WTC11 (cell line): ENCODE measurements around the gene TNIP1. TPM values are rescaled to one million over a fixed set of nuclear protein-coding genes. Genes with fewer than 3 reads are reported as not detected.

Source experiments
- ATAC-seq: fragments of 200-7000 bp; cut with Tn5 transposase; 2 replicates; pipeline ENCODE4 v1.10.0; 2021; ENCODE audit warnings: mild to moderate bottlenecking, moderate library complexity
- CTCF ChIA-PET: fragments of 300-600 bp; sonication (Branson Sonifier 250); formaldehyde crosslinking; loops from one replicate; lab custom pipeline; 2021; ENCODE audit warnings: antibody characterized with exemption; lab: Charles Lee
- POLR2A ChIA-PET: fragments of 350-600 bp; sonication (Branson Sonifier 250); formaldehyde crosslinking; loops from one replicate; lab custom pipeline; 2021; ENCODE audit warnings: antibody characterized with exemption; lab: Charles Lee
- DNase-seq: peaks from one replicate; pipeline ENCODE4 v3.0.0; 2021; ENCODE audit warnings: low spot score
- H3K27ac Mint-ChIP-seq: 2 replicates; pipeline ENCODE4 v1.8.0; 2021; ENCODE audit warnings: mixed read lengths
- H3K27me3 Mint-ChIP-seq: 2 replicates; pipeline ENCODE4 v1.8.0; 2021; ENCODE audit warnings: low read depth, mild to moderate bottlenecking, moderate library complexity, mixed read lengths
- H3K36me3 Mint-ChIP-seq: 2 replicates; pipeline ENCODE4 v1.8.0; 2021; ENCODE audit warnings: mixed read lengths
- H3K4me1 Mint-ChIP-seq: 2 replicates; pipeline ENCODE4 v1.8.0; 2022; ENCODE audit warnings: mixed read lengths
- H3K4me3 Mint-ChIP-seq: 2 replicates; pipeline ENCODE4 v1.8.0; 2021; ENCODE audit warnings: mild to moderate bottlenecking, moderate library complexity, mixed read lengths
- H3K9me3 Mint-ChIP-seq: 2 replicates; pipeline ENCODE4 v1.8.0; 2021; ENCODE audit warnings: mixed read lengths
- AFF4 ChIP-seq: sonication (generic); formaldehyde crosslinking; IDR thresholded peaks from 2 replicates; pipeline ENCODE4 v1.8.1; 2023; ENCODE audit warnings: mild to moderate bottlenecking, missing genetic modification reagents, borderline replicate concordance
- ATF3 ChIP-seq: sonication (generic); formaldehyde crosslinking; conservative IDR thresholded peaks from 2 replicates; pipeline ENCODE4 v1.8.1; 2022; ENCODE audit warnings: mild to moderate bottlenecking, missing genetic modification reagents
- E2F1 ChIP-seq: sonication (generic); formaldehyde crosslinking; IDR thresholded peaks from 2 replicates; pipeline ENCODE4 v1.8.0; 2022; ENCODE audit warnings: mild to moderate bottlenecking, missing genetic modification reagents
- E2F5 ChIP-seq: sonication (generic); formaldehyde crosslinking; IDR thresholded peaks from 2 replicates; pipeline ENCODE4 v1.8.1; 2022; ENCODE audit warnings: mild to moderate bottlenecking, moderate library complexity, missing genetic modification reagents
- ERG ChIP-seq: fragments of 250-450 bp; sonication (Bioruptor Pico); IDR thresholded peaks from 2 replicates; pipeline ENCODE4 v1.8.0; 2021; ENCODE audit warnings: mild to moderate bottlenecking
- ESRRA ChIP-seq: sonication (generic); formaldehyde crosslinking; IDR thresholded peaks from 2 replicates; pipeline ENCODE4 v1.8.1; 2022; ENCODE audit warnings: mild to moderate bottlenecking, missing genetic modification reagents, borderline replicate concordance
- FOXJ3 ChIP-seq: sonication (generic); formaldehyde crosslinking; IDR thresholded peaks from 2 replicates; pipeline ENCODE4 v1.9.0; 2021; ENCODE audit warnings: missing genetic modification reagents, mild to moderate bottlenecking, borderline replicate concordance
- GRHL2 ChIP-seq: fragments of 250-450 bp; sonication (Bioruptor Pico); IDR thresholded peaks from 2 replicates; pipeline ENCODE4 v1.8.0; 2022; ENCODE audit warnings: mild to moderate bottlenecking, moderate library complexity; ENCODE audit not compliant: insufficient replicate concordance, severe bottlenecking
- IRF1 ChIP-seq: sonication (generic); formaldehyde crosslinking; IDR thresholded peaks from 2 replicates; pipeline ENCODE4 v1.8.0; 2023; ENCODE audit warnings: missing genetic modification reagents
- IRF2 ChIP-seq: sonication (generic); formaldehyde crosslinking; IDR thresholded peaks from 2 replicates; pipeline ENCODE4 v1.8.0; 2022; ENCODE audit warnings: low read depth, missing genetic modification reagents, borderline replicate concordance
- MLX ChIP-seq: sonication (generic); formaldehyde crosslinking; IDR thresholded peaks from 2 replicates; pipeline ENCODE4 v1.8.1; 2023; ENCODE audit warnings: mild to moderate bottlenecking, missing genetic modification reagents, moderate library complexity
- NFE2L1 ChIP-seq: sonication (generic); formaldehyde crosslinking; IDR thresholded peaks from 2 replicates; pipeline ENCODE4 v1.8.1; 2023; ENCODE audit warnings: missing genetic modification reagents
- NR2C2 ChIP-seq: sonication (generic); formaldehyde crosslinking; IDR thresholded peaks from 2 replicates; pipeline ENCODE4 v1.8.0; 2022; ENCODE audit warnings: mild to moderate bottlenecking, missing genetic modification reagents
- PRRX2 ChIP-seq: fragments of 250-450 bp; sonication (Bioruptor Pico); IDR thresholded peaks from 2 replicates; pipeline ENCODE4 v1.8.0; 2021; ENCODE audit warnings: mild to moderate bottlenecking
- TEAD1 ChIP-seq: sonication (generic); formaldehyde crosslinking; IDR thresholded peaks from 2 replicates; pipeline ENCODE4 v1.8.0; 2022; ENCODE audit warnings: mild to moderate bottlenecking, missing genetic modification reagents
- total RNA-seq: library from RNA; stranded (reverse); gene quantifications from 3 replicates; pipeline ENCODE4 v1.2.3, GENCODE V29; 2021

Gene TNIP1
- total RNA-seq, 1 experiment from 2014 or later = 41.1 TPM

GRCh38 chr5:151039665-151040064 lies 41.2 kb downstream of the TNIP1 start:
- no peak for TF ChIP-seq NFE2L1 (CRISPR knock-in tag)
- TF ChIP-seq, all 79 proteins: peak for 0
- H3K27ac Mint-ChIP-seq = no peak overlapping the region
- H3K9me3 Mint-ChIP-seq = no peaks in the 10 kb centered on the region
- no peak for ATAC-seq
- CTCF ChIA-PET = interaction anchor here (1.4 to 2.5 kb wide), 3 partner anchors 8 to 86 kb away, joined by 4 to 16 read pairs (median 9); no protein-coding TSS in a partner anchor
- POLR2A ChIA-PET = interaction anchor here (1.0 kb wide), 1 partner anchor 9 kb away, joined by 3 read pairs; no protein-coding TSS in a partner anchor
- H3K36me3 Mint-ChIP-seq = peaks cover 45% of the 10 kb centered on the region
- no peak overlapping the region for H3K4me3 Mint-ChIP-seq
- H3K4me1 Mint-ChIP-seq = peaks cover 4% of the 10 kb centered on the region; the same call in 1 of the 2 replicates
- no peaks in the 10 kb centered on the region for H3K27me3 Mint-ChIP-seq
- DNase-seq = no peak

GRCh38 chr5:151038801-151039238 lies 42.0 kb downstream of the TNIP1 start:
- peaks cover 4% of the 10 kb centered on the region; the same call in 1 of the 2 replicates for H3K4me1 Mint-ChIP-seq
- TF ChIP-seq IRF1 = no peak
- TF ChIP-seq PRRX2 (CRISPR knock-in tag) = no peak
- TF ChIP-seq E2F1 = no peak
- TF ChIP-seq FOXJ3 (CRISPR knock-in tag) = no peak
- TF ChIP-seq ESRRA = no peak
- TF ChIP-seq IRF2 (CRISPR knock-in tag) = no peak
- no peak overlapping the region for H3K27ac Mint-ChIP-seq
- no peak for DNase-seq
- no peaks in the 10 kb centered on the region for H3K9me3 Mint-ChIP-seq
- CTCF ChIA-PET = interaction anchor here (1.2 to 2.5 kb wide), 4 partner anchors 9 to 87 kb away, joined by 4 to 16 read pairs (median 6); no protein-coding TSS in a partner anchor
- POLR2A ChIA-PET = interaction anchor here (1.0 to 1.2 kb wide), 2 partner anchors 9 to 17 kb away, joined by 3 read pairs; no protein-coding TSS in a partner anchor
- no peak for ATAC-seq
- H3K36me3 Mint-ChIP-seq = peaks cover 49% of the 10 kb centered on the region
- H3K27me3 Mint-ChIP-seq = no peaks in the 10 kb centered on the region
- H3K4me3 Mint-ChIP-seq = no peak overlapping the region

GRCh38 chr5:151038412-151038745 lies 42.5 kb downstream of the TNIP1 start:
- Mint-ChIP-seq H3K9me3 (no peaks in the 10 kb centered on the region), H3K4me1 (peaks cover 4% of the 10 kb centered on the region; the same call in 1 of the 2 replicates), H3K4me3 (no peak overlapping the region), H3K36me3 (peaks cover 51% of the 10 kb centered on the region), H3K27ac (no peak overlapping the region), H3K27me3 (no peaks in the 10 kb centered on the region)
- no peak for DNase-seq
- no peak for TF ChIP-seq ERG (CRISPR knock-in tag)
- no peak for TF ChIP-seq GRHL2 (CRISPR knock-in tag)
- no peak for ATAC-seq
- ChIA-PET CTCF (interaction anchor here (1.2 to 2.5 kb wide), 5 partner anchors 10 to 88 kb away, joined by 4 to 16 read pairs (median 7); no protein-coding TSS in a partner anchor), POLR2A (interaction anchor here (1.2 kb wide), 1 partner anchor 17 kb away, joined by 3 read pairs; no protein-coding TSS in a partner anchor)

- CTCF ChIA-PET = interaction anchor here (1.2 to 2.5 kb wide), 5 partner anchors 10 to 127 kb away, joined by 4 to 16 read pairs (median 7); no protein-coding TSS in a partner anchor
- Mint-ChIP-seq H3K27me3 (no peaks in the 10 kb centered on the region), H3K4me1 (peaks cover 4% of the 10 kb centered on the region; the same call in 1 of the 2 replicates), H3K9me3 (no peaks in the 10 kb centered on the region), H3K36me3 (peaks cover 46% of the 10 kb centered on the region), H3K27ac (no peak overlapping the region), H3K4me3 (no peak overlapping the region)
- ATAC-seq (no peak), DNase-seq (no peak)
- TF ChIP-seq MLX (CRISPR knock-in tag) (no peak), IRF1 (no peak), ESRRA (no peak), AFF4 (no peak), TEAD1 (CRISPR knock-in tag) (no peak), E2F5 (no peak), ATF3 (CRISPR knock-in tag) (no peak), NR2C2 (CRISPR knock-in tag) (no peak)
- POLR2A ChIA-PET = interaction anchor here (1.2 kb wide), 1 partner anchor 16 kb away, joined by 3 read pairs; no protein-coding TSS in a partner anchor
Measured at GRCh38 chr5:151037561-151038411, 43.0 kb downstream of the TNIP1 start.
